Cardiac muscle cell (in vitro differentiated cells and primary cell): ENCODE data around the gene CCDC59. TPM values are rescaled to one million over a fixed set of nuclear protein-coding genes. Genes with fewer than 3 reads are reported as not detected.
A peak's percentile ranks its signal among the peaks of the same experiment; 100 is the strongest.

Experiments used
- DNase-seq, 2 donors: peaks; one replicate each; pipeline versions ENCODE4 v3.0.0 to v3.0.0-alpha.2; 2010 to 2017; ENCODE audit warnings: low read depth in 1 of 2, low spot score in 1 of 2
- H3K27ac ChIP-seq: fragments of 200-600 bp; sonication (generic); 2 replicates; pipeline ENCODE4 v1.5.1; 2016
- H3K27me3 ChIP-seq: fragments of 200-600 bp; sonication (generic); 2 replicates; pipeline ENCODE4 v1.6.0; 2016; ENCODE audit warnings: control low read depth
- H3K36me3 ChIP-seq: fragments of 200-600 bp; sonication (generic); 2 replicates; pipeline ENCODE4 v1.5.1; 2016; ENCODE audit warnings: control low read depth
- H3K4me1 ChIP-seq: fragments of 200-600 bp; sonication (generic); 2 replicates; pipeline ENCODE4 v1.8.1; 2017; ENCODE audit warnings: low read depth, mild to moderate bottlenecking, mixed run types
- H3K4me3 ChIP-seq: fragments of 200-600 bp; sonication (generic); 2 replicates; pipeline ENCODE4 v1.5.1; 2016; ENCODE audit warnings: mild to moderate bottlenecking
- H3K9me3 ChIP-seq: fragments of 200-600 bp; sonication (generic); 2 replicates; pipeline ENCODE4 v1.5.1; 2017; ENCODE audit warnings: low read depth, mild to moderate bottlenecking, control low read depth
- CTCF ChIP-seq: IDR thresholded peaks from 2 replicates; pipeline ENCODE4 v1.5.1; 2012; ENCODE audit warnings: low read depth, mild to moderate bottlenecking, low read length
- polyA plus RNA-seq: library from polyadenylated mRNA; unstranded; fragments of >200 nt; fragmentation: Nextera tagmentation; extraction: Ambion mirVana; gene quantifications from 2 replicates; pipeline ENCODE4 v1.2.1, GENCODE V29; 2016
- total RNA-seq: library from RNA; depleted of rRNA; stranded (reverse); fragments of >200 nt; gene quantifications from 2 replicates; pipeline ENCODE4 v1.2.3, GENCODE V29; 2016

CCDC59 gene
- total and polyA plus RNA-seq, 2 experiments from 2014 or later, result 39.1 to 67.9 TPM

- Histone ChIP-seq H3K9me3 (no peaks in the 10 kb centered on the region), H3K4me3 (peak overlapping the region; percentile 92), H3K4me1 (peaks cover 20% of the 10 kb centered on the region), H3K36me3 (peaks cover 25% of the 10 kb centered on the region), H3K27ac (peak overlapping the region; percentile 98), H3K27me3 (no peaks in the 10 kb centered on the region)
- no peak for TF ChIP-seq CTCF
- DNase-seq, result peak; percentile 12 to 30
Measured at GRCh38 chr12:82359115-82359478, 910 bp upstream of the CCDC59 start.

GRCh38 chr12:82357845-82358199 lies 365 bp downstream of the CCDC59 start:
- Histone ChIP-seq H3K9me3 (no peaks in the 10 kb centered on the region), H3K4me3 (peak overlapping the region; percentile 92), H3K27ac (peak overlapping the region; percentile 98), H3K27me3 (no peaks in the 10 kb centered on the region), H3K36me3 (peaks cover 36% of the 10 kb centered on the region), H3K4me1 (peaks cover 14% of the 10 kb centered on the region)
- TF ChIP-seq CTCF, result no peak
- no peak for DNase-seq

- peak overlapping the region; percentile 92 for H3K4me3 ChIP-seq
- peak overlapping the region; percentile 98 for H3K27ac ChIP-seq
- DNase-seq, result no peak
- no peaks in the 10 kb centered on the region for H3K27me3 ChIP-seq
- H3K36me3 ChIP-seq, result peaks cover 41% of the 10 kb centered on the region
- H3K4me1 ChIP-seq, result peaks cover 14% of the 10 kb centered on the region
- no peak for TF ChIP-seq CTCF
- H3K9me3 ChIP-seq, result no peaks in the 10 kb centered on the region
Measured at GRCh38 chr12:82357340-82357739, 847 bp downstream of the CCDC59 start.

GRCh38 chr12:82351390-82351789 lies 6.8 kb downstream of the CCDC59 start:
- TF ChIP-seq CTCF, result no peak
- Histone ChIP-seq H3K4me1 (peaks cover 7% of the 10 kb centered on the region), H3K27me3 (no peaks in the 10 kb centered on the region), H3K36me3 (peaks cover 41% of the 10 kb centered on the region), H3K4me3 (no peak overlapping the region), H3K27ac (no peak overlapping the region), H3K9me3 (no peaks in the 10 kb centered on the region)
- no peak for DNase-seq

GRCh38 chr12:82350161-82350560 lies 8.0 kb downstream of the CCDC59 start:
- Histone ChIP-seq H3K4me1 (peaks cover 7% of the 10 kb centered on the region), H3K27me3 (no peaks in the 10 kb centered on the region), H3K27ac (peak overlapping the region; percentile 49), H3K36me3 (peaks cover 30% of the 10 kb centered on the region), H3K9me3 (no peaks in the 10 kb centered on the region), H3K4me3 (no peak overlapping the region)
- TF ChIP-seq CTCF, result no peak
- DNase-seq, result no peak

GRCh38 chr12:82329508-82329907 lies 28.7 kb downstream of the CCDC59 start:
- Histone ChIP-seq H3K36me3 (no peaks in the 10 kb centered on the region), H3K4me1 (peaks cover 7% of the 10 kb centered on the region), H3K27ac (no peak overlapping the region), H3K9me3 (no peaks in the 10 kb centered on the region), H3K27me3 (no peaks in the 10 kb centered on the region), H3K4me3 (no peak overlapping the region)
- DNase-seq, result no peak
- TF ChIP-seq CTCF, result no peak
